MM.1S (cell line): ENCODE results near the gene COL5A2.

ENCODE experiments used
- DNase-seq: peaks from one replicate; pipeline ENCODE4 v3.0.0-alpha.2; 2015
- H2AFZ ChIP-seq: fragments of 300-600 bp; sonication (generic); 2 replicates; pipeline ENCODE4 v1.6.0; 2016; ENCODE audit warnings: antibody characterized with exemption, low read length
- H3F3A ChIP-seq: fragments of 300-600 bp; sonication (generic); 2 replicates; pipeline ENCODE4 v1.6.1; 2016; ENCODE audit warnings: mild to moderate bottlenecking, antibody characterized with exemption, low read length, moderate library complexity, mixed read lengths; ENCODE audit not compliant: insufficient read depth
- H3K27ac ChIP-seq: fragments of 300-600 bp; sonication (generic); 2 replicates; pipeline ENCODE4 v1.5.1; 2016; ENCODE audit warnings: mild to moderate bottlenecking, low read length
- H3K27me3 ChIP-seq: fragments of 300-600 bp; sonication (generic); replicated peaks from 2 replicates; pipeline ENCODE4 v1.6.0; 2016; ENCODE audit warnings: low read length; ENCODE audit not compliant: insufficient read depth
- H3K36me3 ChIP-seq: fragments of 300-600 bp; sonication (generic); replicated peaks from 2 replicates; pipeline ENCODE4 v1.6.1; 2016; ENCODE audit warnings: mild to moderate bottlenecking, low read length, mixed read lengths; ENCODE audit not compliant: insufficient read depth
- H3K4me1 ChIP-seq: fragments of 300-600 bp; sonication (generic); 2 replicates; pipeline ENCODE4 v1.6.1; 2016; ENCODE audit warnings: low read length, mixed read lengths
- H3K4me2 ChIP-seq: fragments of 300-600 bp; sonication (generic); 2 replicates; pipeline ENCODE4 v1.6.0; 2016; ENCODE audit warnings: low read depth, low read length
- H3K4me3 ChIP-seq: fragments of 300-600 bp; sonication (generic); 2 replicates; pipeline ENCODE4 v1.5.1; 2016; ENCODE audit warnings: low read length, mixed read lengths
- H3K79me2 ChIP-seq: fragments of 300-600 bp; sonication (generic); 2 replicates; pipeline ENCODE4 v1.6.1; 2016; ENCODE audit warnings: mixed run types, low read length, mixed read lengths
- H3K9ac ChIP-seq: fragments of 300-600 bp; sonication (generic); 2 replicates; pipeline ENCODE4 v1.6.1; 2016; ENCODE audit warnings: low read length, mixed read lengths
- H3K9me2 ChIP-seq: fragments of 300-600 bp; sonication (generic); replicated peaks from 2 replicates; pipeline ENCODE4 v1.6.1; 2016; ENCODE audit warnings: mild to moderate bottlenecking, low read length, mixed read lengths; ENCODE audit not compliant: insufficient read depth
- H3K9me3 ChIP-seq: fragments of 300-600 bp; sonication (generic); replicated peaks from 2 replicates; pipeline ENCODE4 v1.6.1; 2016; ENCODE audit warnings: mild to moderate bottlenecking, low read length, mixed read lengths; ENCODE audit not compliant: insufficient read depth
- H4K20me1 ChIP-seq: fragments of 300-600 bp; sonication (generic); 2 replicates; pipeline ENCODE4 v1.6.1; 2016; ENCODE audit warnings: mild to moderate bottlenecking, low read length, moderate library complexity, mixed read lengths; ENCODE audit not compliant: insufficient read depth
- CTCF ChIP-seq: fragments of 300-600 bp; sonication (generic); IDR thresholded peaks from 2 replicates; pipeline ENCODE4 v1.5.1; 2016; ENCODE audit warnings: antibody characterized with exemption, low read length, mixed read lengths
- EZH2 ChIP-seq: fragments of 300-600 bp; sonication (generic); optimal IDR thresholded peaks from 2 replicates; pipeline ENCODE3; 2017; ENCODE audit warnings: low read depth, mild to moderate bottlenecking, antibody characterized with exemption, low read length, mixed read lengths
- EZH2phosphoT487 ChIP-seq: fragments of 300-600 bp; sonication (generic); IDR thresholded peaks from 2 replicates; pipeline ENCODE4 v1.6.1; 2018; ENCODE audit warnings: antibody characterized with exemption, low read length

The COL5A2 gene

GRCh38 chr2:189102735-189103134 is 76.8 kb downstream of the COL5A2 start:
- Histone ChIP-seq H2AFZ (no peak overlapping the region), H3K4me2 (no peak overlapping the region), H3K4me1 (no peaks in the 10 kb centered on the region), H3K9me2 (no peaks in the 10 kb centered on the region), H4K20me1 (no peaks in the 10 kb centered on the region), H3K36me3 (no peaks in the 10 kb centered on the region), H3K9me3 (no peaks in the 10 kb centered on the region), H3K79me2 (no peaks in the 10 kb centered on the region), H3K27me3 (no peaks in the 10 kb centered on the region), H3K4me3 (no peak overlapping the region), H3K27ac (no peak overlapping the region), H3K9ac (no peak overlapping the region), H3F3A (no peaks in the 10 kb centered on the region)
- no peak for TF ChIP-seq CTCF
- TF ChIP-seq EZH2: no peak
- no peak for TF ChIP-seq EZH2phosphoT487
- no peak for DNase-seq

DNA sequence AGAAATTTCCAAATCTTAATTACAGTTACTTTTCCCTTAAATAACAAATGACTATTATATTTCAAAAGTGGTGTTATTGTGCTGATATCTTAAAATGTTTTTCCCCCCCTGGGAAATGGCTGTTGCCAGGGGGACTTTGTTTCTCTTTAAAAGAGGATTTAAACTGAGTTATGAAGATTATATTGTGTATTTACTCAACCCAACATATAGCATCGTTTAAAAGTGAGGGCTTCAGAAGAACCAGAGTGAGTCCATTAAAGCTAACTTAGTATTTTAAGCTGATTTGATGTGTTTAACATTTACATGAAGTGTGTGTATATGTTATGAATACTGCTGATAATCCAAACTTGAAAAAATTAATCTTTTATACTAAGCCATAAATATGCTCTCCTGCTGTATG is 81.6 kb downstream of the COL5A2 start:
- no peak overlapping the region for H3K4me2 ChIP-seq
- H3K4me3 ChIP-seq: no peak overlapping the region
- TF ChIP-seq EZH2: no peak
- no peak for TF ChIP-seq CTCF
- TF ChIP-seq EZH2phosphoT487: no peak
- H3K4me1 ChIP-seq: no peaks in the 10 kb centered on the region
- no peak for DNase-seq
- no peaks in the 10 kb centered on the region for H3K79me2 ChIP-seq
- no peak overlapping the region for H3K9ac ChIP-seq
- no peaks in the 10 kb centered on the region for H3K36me3 ChIP-seq
- no peaks in the 10 kb centered on the region for H3F3A ChIP-seq
- no peaks in the 10 kb centered on the region for H3K27me3 ChIP-seq
- H3K9me3 ChIP-seq: no peaks in the 10 kb centered on the region
- no peak overlapping the region for H2AFZ ChIP-seq
- no peaks in the 10 kb centered on the region for H4K20me1 ChIP-seq
- H3K9me2 ChIP-seq: no peaks in the 10 kb centered on the region
- H3K27ac ChIP-seq: no peak overlapping the region

- Histone ChIP-seq H3K4me3 (no peak overlapping the region), H3K9me2 (no peaks in the 10 kb centered on the region), H3K36me3 (no peaks in the 10 kb centered on the region), H3F3A (no peaks in the 10 kb centered on the region), H2AFZ (no peak overlapping the region), H4K20me1 (no peaks in the 10 kb centered on the region), H3K4me1 (no peaks in the 10 kb centered on the region), H3K4me2 (no peak overlapping the region), H3K27me3 (no peaks in the 10 kb centered on the region), H3K27ac (no peak overlapping the region), H3K9me3 (no peaks in the 10 kb centered on the region), H3K9ac (no peak overlapping the region), H3K79me2 (no peaks in the 10 kb centered on the region)
- DNase-seq: no peak
- TF ChIP-seq CTCF: no peak
- TF ChIP-seq EZH2: no peak
- TF ChIP-seq EZH2phosphoT487: no peak
These were observed 82.7 kb downstream of the COL5A2 start for GRCh38 chr2:189096769-189097447.
